ENCODE data around the gene CIAO2A.

Gene CIAO2A

GRCh38 chr15:64045101-64045435 lies 48.6 kb downstream of the CIAO2A start:
- Mint-ChIP-seq H3K4me3 (peak overlapping the region; percentile 43), H3K9me3 (no peaks in the 10 kb centered on the region), H3K4me1 (peaks cover 19% of the 10 kb centered on the region), H3K36me3 (no peaks in the 10 kb centered on the region), H3K27ac (no peak overlapping the region)
- no peak for DNase-seq (ENCODE audit: low spot score in 2 of 2)
- no peak for ATAC-seq

- Mint-ChIP-seq H3K36me3 (no peaks in the 10 kb centered on the region), H3K4me1 (peaks cover 19% of the 10 kb centered on the region), H3K9me3 (no peaks in the 10 kb centered on the region), H3K4me3 (peak overlapping the region; percentile 43), H3K27ac (no peak overlapping the region)
- ATAC-seq (no peak), DNase-seq (ENCODE audit: low spot score in 2 of 2) (no peak)
Measured at GRCh38 chr15:64044300-64045100, 49.1 kb downstream of the CIAO2A start.

- H3K4me3 Mint-ChIP-seq = no peak overlapping the region
- H3K9me3 Mint-ChIP-seq = no peaks in the 10 kb centered on the region
- H3K4me1 Mint-ChIP-seq = no peaks in the 10 kb centered on the region
- DNase-seq (ENCODE audit: low spot score in 2 of 2) (no peak), ATAC-seq (no peak)
- no peaks in the 10 kb centered on the region for H3K36me3 Mint-ChIP-seq
- no peak overlapping the region for H3K27ac Mint-ChIP-seq
Measured at GRCh38 chr15:64038878-64039610, 54.6 kb downstream of the CIAO2A start.

- Mint-ChIP-seq H3K36me3 (no peaks in the 10 kb centered on the region), H3K27ac (no peak overlapping the region), H3K4me1 (no peaks in the 10 kb centered on the region), H3K4me3 (no peak overlapping the region), H3K9me3 (no peaks in the 10 kb centered on the region)
- no peak for ATAC-seq
- DNase-seq (ENCODE audit: low spot score in 2 of 2) = no peak
Measured at GRCh38 chr15:64037966-64038365, 55.7 kb downstream of the CIAO2A start.

- Mint-ChIP-seq H3K4me1 (peaks cover 6% of the 10 kb centered on the region), H3K4me3 (no peak overlapping the region), H3K9me3 (no peaks in the 10 kb centered on the region), H3K27ac (no peak overlapping the region), H3K36me3 (no peaks in the 10 kb centered on the region)
- ATAC-seq = no peak
- DNase-seq (ENCODE audit: low spot score in 2 of 2) = no peak
Measured at GRCh38 chr15:64037116-64037515, 56.5 kb downstream of the CIAO2A start.

- H3K4me1 Mint-ChIP-seq = peaks cover 17% of the 10 kb centered on the region
- H3K9me3 Mint-ChIP-seq = no peaks in the 10 kb centered on the region
- H3K4me3 Mint-ChIP-seq = no peak overlapping the region
- H3K27ac Mint-ChIP-seq = no peak overlapping the region
- no peak for DNase-seq (ENCODE audit: low spot score in 2 of 2)
- ATAC-seq = no peak
- H3K36me3 Mint-ChIP-seq = no peaks in the 10 kb centered on the region
Measured at GRCh38 chr15:64035525-64035924, 58.1 kb downstream of the CIAO2A start.

- Mint-ChIP-seq H3K27ac (no peak overlapping the region), H3K9me3 (no peaks in the 10 kb centered on the region), H3K4me1 (peaks cover 27% of the 10 kb centered on the region), H3K4me3 (no peak overlapping the region), H3K36me3 (no peaks in the 10 kb centered on the region)
- ATAC-seq = no peak
- no peak for DNase-seq (ENCODE audit: low spot score in 2 of 2)
Measured at GRCh38 chr15:64034519-64034918, 59.1 kb downstream of the CIAO2A start.

GRCh38 chr15:64032329-64032728 lies 61.3 kb downstream of the CIAO2A start:
- no peak for ATAC-seq
- DNase-seq (ENCODE audit: low spot score in 2 of 2) = no peak
- H3K9me3 Mint-ChIP-seq = no peaks in the 10 kb centered on the region
- no peaks in the 10 kb centered on the region for H3K36me3 Mint-ChIP-seq
- H3K4me3 Mint-ChIP-seq = peak overlapping the region; percentile 27
- H3K27ac Mint-ChIP-seq = peak overlapping the region; percentile 7
- peaks cover 45% of the 10 kb centered on the region for H3K4me1 Mint-ChIP-seq

GRCh38 chr15:64030123-64030522 lies 63.5 kb downstream of the CIAO2A start:
- DNase-seq (ENCODE audit: low spot score in 2 of 2) = no peak
- ATAC-seq = peak; percentile 61
- Mint-ChIP-seq H3K27ac (peak overlapping the region; percentile 86), H3K9me3 (no peaks in the 10 kb centered on the region), H3K4me1 (peaks cover 48% of the 10 kb centered on the region), H3K36me3 (no peaks in the 10 kb centered on the region), H3K4me3 (peak overlapping the region; percentile 65)

- Mint-ChIP-seq H3K27ac (peak overlapping the region; percentile 86), H3K4me1 (peaks cover 48% of the 10 kb centered on the region), H3K36me3 (no peaks in the 10 kb centered on the region), H3K4me3 (peak overlapping the region; percentile 65), H3K9me3 (no peaks in the 10 kb centered on the region)
- ATAC-seq = peak; percentile 97
- DNase-seq (ENCODE audit: low spot score in 2 of 2) = peak in 1 of 2 donors; percentile 12
Measured at GRCh38 chr15:64029633-64030032, 64.0 kb downstream of the CIAO2A start.

- Mint-ChIP-seq H3K4me1 (peaks cover 48% of the 10 kb centered on the region), H3K36me3 (no peaks in the 10 kb centered on the region), H3K9me3 (no peaks in the 10 kb centered on the region), H3K27ac (peak overlapping the region; percentile 86), H3K4me3 (peak overlapping the region; percentile 65)
- DNase-seq (ENCODE audit: low spot score in 2 of 2) = no peak
- ATAC-seq = peak; percentile 19
Measured at GRCh38 chr15:64029110-64029509, 64.5 kb downstream of the CIAO2A start.

GRCh38 chr15:64026591-64026990 lies 67.0 kb downstream of the CIAO2A start:
- Mint-ChIP-seq H3K4me1 (peaks cover 43% of the 10 kb centered on the region), H3K9me3 (no peaks in the 10 kb centered on the region), H3K4me3 (no peak overlapping the region), H3K27ac (peak overlapping the region; percentile 51), H3K36me3 (no peaks in the 10 kb centered on the region)
- DNase-seq (ENCODE audit: low spot score in 2 of 2) (no peak), ATAC-seq (no peak)

- DNase-seq (ENCODE audit: low spot score in 2 of 2) = no peak
- no peak overlapping the region for H3K4me3 Mint-ChIP-seq
- peaks cover 26% of the 10 kb centered on the region for H3K4me1 Mint-ChIP-seq
- ATAC-seq = no peak
- no peaks in the 10 kb centered on the region for H3K36me3 Mint-ChIP-seq
- H3K9me3 Mint-ChIP-seq = no peaks in the 10 kb centered on the region
- H3K27ac Mint-ChIP-seq = no peak overlapping the region
Measured at GRCh38 chr15:64024172-64025050, 69.2 kb downstream of the CIAO2A start.

GRCh38 chr15:64023220-64023619 lies 70.4 kb downstream of the CIAO2A start:
- H3K9me3 Mint-ChIP-seq = no peaks in the 10 kb centered on the region
- H3K4me3 Mint-ChIP-seq = no peak overlapping the region
- DNase-seq (ENCODE audit: low spot score in 2 of 2) (no peak), ATAC-seq (no peak)
- no peaks in the 10 kb centered on the region for H3K36me3 Mint-ChIP-seq
- H3K4me1 Mint-ChIP-seq = peaks cover 14% of the 10 kb centered on the region
- no peak overlapping the region for H3K27ac Mint-ChIP-seq

- Mint-ChIP-seq H3K27ac (no peak overlapping the region), H3K36me3 (no peaks in the 10 kb centered on the region), H3K4me3 (no peak overlapping the region), H3K4me1 (peaks cover 12% of the 10 kb centered on the region), H3K9me3 (no peaks in the 10 kb centered on the region)
- ATAC-seq (no peak), DNase-seq (ENCODE audit: low spot score in 2 of 2) (no peak)
Measured at GRCh38 chr15:64022571-64022970, 71.1 kb downstream of the CIAO2A start.

Measured in stimulated activated effector memory CD8-positive, alpha-beta T cell treated with anti-CD3 and anti-CD28 coated beads, Interleukin-12 subunit alpha, Interleukin-12 subunit beta, amount 100 ng/mL, for 72 hours (primary cell).